ENCODE data around the gene WWOX. TPM values are rescaled to one million over a fixed set of nuclear protein-coding genes. Genes with fewer than 3 reads are reported as not detected.
"Not testable (repeated sequence)": the region's sequence is repeated elsewhere in the genome, so short reads cannot be mapped to it uniquely, and the experiment has no call there.

Gene WWOX
- total RNA-seq = 10 to 100 TPM; 15.9 to 18.1 TPM

- CTCF ChIA-PET = interaction anchor here (0.7 to 1.7 kb wide), 9 partner anchors 9 to 97 kb away, joined by 3 to 6 read pairs (median 3); no protein-coding TSS in a partner anchor
- POLR2A ChIA-PET = interaction anchor here (0.6 to 0.8 kb wide), 2 partner anchors 379 to 759 kb away, joined by 3 read pairs; no protein-coding TSS in a partner anchor
These were observed at the start of gene WWOX for GRCh38 chr16:78099271-78100111. TSS of gene WWOX (plus strand) at chr16:78099654.

GRCh38 chr16:78050734-78051400 lies 48.6 kb upstream of the WWOX start:
- ChIA-PET CTCF (interaction anchor here (0.5 kb wide), 1 partner anchor 157 kb away, joined by 5 read pairs; no protein-coding TSS in a partner anchor), POLR2A (no interaction called here)

GRCh38 chr16:78057803-78058564 lies 41.5 kb upstream of the WWOX start:
- ChIA-PET CTCF (no interaction called here), POLR2A (no interaction called here)

- CTCF ChIA-PET = not testable (repeated sequence)
These were observed 39.6 kb upstream of the WWOX start for GRCh38 chr16:78059806-78060205.

GRCh38 chr16:78060295-78060694 lies 39.2 kb upstream of the WWOX start:
- POLR2A ChIA-PET = no interaction called here
- CTCF ChIA-PET = no interaction called here

More at GRCh38 chr16:78059806-78060205, 39.6 kb upstream of the WWOX start:
- POLR2A ChIA-PET = not testable (repeated sequence)

- ChIA-PET CTCF (interaction anchor here (0.6 kb wide), 2 partner anchors 12 to 13 kb away, joined by 3 read pairs; no protein-coding TSS in a partner anchor), POLR2A (no interaction called here)
These were observed 38.6 kb upstream of the WWOX start for GRCh38 chr16:78060809-78061208.

- POLR2A ChIA-PET = no interaction called here
- CTCF ChIA-PET = no interaction called here
These were observed 34.1 kb upstream of the WWOX start for GRCh38 chr16:78065319-78065718.

- CTCF ChIA-PET = no interaction called here
- POLR2A ChIA-PET = no interaction called here
These were observed 29.5 kb upstream of the WWOX start for GRCh38 chr16:78069913-78070312.

GRCh38 chr16:78072275-78072674 lies 27.2 kb upstream of the WWOX start:
- CTCF ChIA-PET = no interaction called here
- POLR2A ChIA-PET = no interaction called here

GRCh38 chr16:78075800-78076199 lies 23.7 kb upstream of the WWOX start:
- CTCF ChIA-PET = no interaction called here
- POLR2A ChIA-PET = no interaction called here

- CTCF ChIA-PET = interaction anchor here (1.1 kb wide), 1 partner anchor 19 kb away, joined by 3 read pairs; the partner anchor contains the start of gene WWOX
- POLR2A ChIA-PET = no interaction called here
These were observed 18.1 kb upstream of the WWOX start for GRCh38 chr16:78081341-78081740.

GRCh38 chr16:78091419-78091818 lies 8.0 kb upstream of the WWOX start:
- ChIA-PET CTCF (no interaction called here), POLR2A (no interaction called here)

- POLR2A ChIA-PET = no interaction called here
- CTCF ChIA-PET = interaction anchor here (1.4 kb wide), 1 partner anchor 90 kb away, joined by 3 read pairs; no protein-coding TSS in a partner anchor
These were observed 6.7 kb upstream of the WWOX start for GRCh38 chr16:78092758-78093157.

- ChIA-PET POLR2A (no interaction called here), CTCF (interaction anchor here (0.7 kb wide), 1 partner anchor 28 kb away, joined by 3 read pairs; no protein-coding TSS in a partner anchor)
These were observed 5.3 kb upstream of the WWOX start for GRCh38 chr16:78094166-78094565.

GRCh38 chr16:78094998-78095397 lies 4.5 kb upstream of the WWOX start:
- POLR2A ChIA-PET = no interaction called here
- CTCF ChIA-PET = interaction anchor here (0.7 kb wide), 1 partner anchor 27 kb away, joined by 3 read pairs; no protein-coding TSS in a partner anchor

GRCh38 chr16:78096386-78096785 lies 3.1 kb upstream of the WWOX start:
- ChIA-PET CTCF (interaction anchor here (0.7 to 1.2 kb wide), 2 partner anchors 33 to 125 kb away, joined by 3 read pairs; no protein-coding TSS in a partner anchor), POLR2A (no interaction called here)

- ChIA-PET POLR2A (no interaction called here), CTCF (interaction anchor here (1.2 kb wide), 1 partner anchor 34 kb away, joined by 3 read pairs; no protein-coding TSS in a partner anchor)
These were observed 1.9 kb upstream of the WWOX start for GRCh38 chr16:78097548-78097947.

GRCh38 chr16:78098087-78098486 lies 1.4 kb upstream of the WWOX start:
- POLR2A ChIA-PET = no interaction called here
- CTCF ChIA-PET = no interaction called here

GRCh38 chr16:78098595-78099270 lies 721 bp upstream of the WWOX start:
- ChIA-PET POLR2A (interaction anchor here (0.6 to 0.8 kb wide), 2 partner anchors 378 to 760 kb away, joined by 3 read pairs; no protein-coding TSS in a partner anchor), CTCF (interaction anchor here (1.0 to 1.6 kb wide), 3 partner anchors 12 to 96 kb away, joined by 3 to 6 read pairs (median 3); no protein-coding TSS in a partner anchor)
